Liver (tissue), 9 donors: Measurements from ENCODE around the gene MED15. TPM values are rescaled to one million over a fixed set of nuclear protein-coding genes. Genes with fewer than 3 reads are reported as not detected.

Experiments used
- DNase-seq: peaks from one replicate; pipeline ENCODE4 v3.0.0-alpha.2; 2017; ENCODE audit warnings: low spot score
- H3K27ac ChIP-seq, 2 donors: one replicate each; pipeline ENCODE4 v1.7.0; 2013; ENCODE audit warnings: inconsistent platforms in 2 of 2, low read length in 2 of 2, control low read depth in 1 of 2, low read depth in 1 of 2, mild to moderate bottlenecking in 1 of 2
- H3K27me3 ChIP-seq, 4 donors: one replicate each; pipeline versions ENCODE4 v1.6.1 to v1.7.0; 2013; ENCODE audit warnings: low read length in 3 of 4, inconsistent platforms in 1 of 4, mild to moderate bottlenecking in 1 of 4, moderate library complexity in 1 of 4; ENCODE audit not compliant: control insufficient read depth in 4 of 4, insufficient read depth in 4 of 4
- H3K36me3 ChIP-seq, 4 donors: one replicate each; pipeline versions ENCODE4 v1.6.1 to v1.7.0; 2013; ENCODE audit warnings: low read length in 3 of 4, mild to moderate bottlenecking in 3 of 4, low read depth in 1 of 4, moderate library complexity in 1 of 4; ENCODE audit not compliant: control insufficient read depth in 4 of 4, insufficient read depth in 3 of 4
- H3K4me1 ChIP-seq, 4 donors: one replicate each; pipeline versions ENCODE4 v1.6.1 to v1.7.0; 2013; ENCODE audit warnings: low read length in 3 of 4, mild to moderate bottlenecking in 3 of 4, moderate library complexity in 1 of 4; ENCODE audit not compliant: control insufficient read depth in 4 of 4, insufficient read depth in 4 of 4
- H3K4me3 ChIP-seq, 3 donors: one replicate each; pipeline versions ENCODE4 v1.6.1 to v1.7.0; 2013; ENCODE audit warnings: low read length in 3 of 3, control low read depth in 1 of 3, low read depth in 1 of 3, mild to moderate bottlenecking in 1 of 3
- H3K9ac ChIP-seq, 2 donors: one replicate each; pipeline ENCODE4 v1.7.0; 2013; ENCODE audit warnings: low read length in 2 of 2, mild to moderate bottlenecking in 2 of 2, moderate library complexity in 2 of 2, control low read depth in 1 of 2, low read depth in 1 of 2
- H3K9me3 ChIP-seq, 4 donors: one replicate each; pipeline versions ENCODE4 v1.6.1 to v1.7.0; 2013; ENCODE audit warnings: low read length in 3 of 4; ENCODE audit not compliant: control insufficient read depth in 4 of 4
- CTCF ChIP-seq: fragments of 150-350 bp; IDR thresholded peaks from 2 replicates; pipeline ENCODE4 v1.5.1; 2017; ENCODE audit warnings: improper control_type of control experiment, low read depth, low read length; ENCODE audit not compliant: missing input control
- EGR1 ChIP-seq, 2 donors: IDR thresholded peaks; 2 replicates each; pipeline ENCODE4 v1.6.1; 2016 to 2018; ENCODE audit warnings: antibody characterized with exemption in 2 of 2, low read depth in 2 of 2
- FOXA2 ChIP-seq: IDR thresholded peaks from 2 replicates; pipeline ENCODE4 v1.6.1; 2016; ENCODE audit warnings: antibody characterized with exemption
- HNF4A ChIP-seq, 2 donors: conservative IDR thresholded peaks; 2 replicates each; pipeline ENCODE4 v1.6.1; 2016; ENCODE audit warnings: antibody characterized with exemption in 2 of 2, mild to moderate bottlenecking in 2 of 2
- HNF4G ChIP-seq: IDR thresholded peaks from 2 replicates; pipeline ENCODE4 v1.6.1; 2016; ENCODE audit warnings: antibody characterized with exemption
- JUND ChIP-seq, 2 donors: IDR thresholded peaks; 2 replicates each; pipeline ENCODE4 v1.6.1; 2016; ENCODE audit warnings: antibody characterized with exemption in 2 of 2
- NR2F2 ChIP-seq: IDR thresholded peaks from 2 replicates; pipeline ENCODE4 v1.6.1; 2016; ENCODE audit warnings: antibody characterized with exemption
- RAD21 ChIP-seq, 2 donors: IDR thresholded peaks; 2 replicates each; pipeline ENCODE4 v1.6.1; 2016; ENCODE audit warnings: antibody characterized with exemption in 2 of 2, mild to moderate bottlenecking in 2 of 2
- RXRA ChIP-seq, 2 donors: IDR thresholded peaks; 2 replicates each; pipeline ENCODE4 v1.6.1; 2017 to 2018; ENCODE audit warnings: antibody characterized with exemption in 2 of 2, mild to moderate bottlenecking in 1 of 2
- SP1 ChIP-seq: IDR thresholded peaks from 2 replicates; pipeline ENCODE4 v1.6.1; 2018; ENCODE audit warnings: antibody characterized with exemption, mild to moderate bottlenecking
- TAF1 ChIP-seq: conservative IDR thresholded peaks from 2 replicates; pipeline ENCODE4 v1.6.1; 2016; ENCODE audit warnings: antibody characterized with exemption, mild to moderate bottlenecking
- YY1 ChIP-seq: IDR thresholded peaks from 2 replicates; pipeline ENCODE4 v1.6.1; 2016; ENCODE audit warnings: antibody characterized with exemption, mild to moderate bottlenecking
- ZBTB33 ChIP-seq: IDR thresholded peaks from 2 replicates; pipeline ENCODE4 v1.6.1; 2016; ENCODE audit warnings: antibody characterized with exemption
- WGBS: extraction: QIAGEN DNeasy Blood & Tissue Kit; methylation state at CpG from one replicate; pipeline ENCODE4 v1.1.7; 2013; 5-methylcytosine and 5-hydroxymethylcytosine counted together
- polyA plus RNA-seq, 2 donors: library from polyadenylated mRNA; stranded (reverse) in 1 of 2; unstranded in 1 of 2; fragments of 200-250 nt in 1 of 2; fragments of >200 nt in 1 of 2; fragmentation: Nextera tagmentation in 1 of 2; extraction: Ambion mirVana in 1 of 2; gene quantifications; one replicate each; pipeline versions ENCODE4 v1.2.1 to v1.2.3, GENCODE V29; 2013 to 2015
- total RNA-seq, 2 donors: library from RNA; depleted of rRNA; stranded (reverse); fragments of >200 nt; gene quantifications; one replicate each; pipeline ENCODE4 v1.2.3, GENCODE V29; 2014
- TF ChIP-seq, protein P1 (sequence below): IDR thresholded peaks from 2 replicates; pipeline ENCODE4 v1.6.1; 2016; ENCODE audit warnings: antibody characterized with exemption, mild to moderate bottlenecking
- TF ChIP-seq, protein P2 (sequence below): IDR thresholded peaks from 2 replicates; pipeline ENCODE4 v1.6.1; 2016; ENCODE audit warnings: antibody characterized with exemption
- TF ChIP-seq, protein P3 (sequence below): IDR thresholded peaks from 2 replicates; pipeline ENCODE4 v1.6.1; 2016; ENCODE audit warnings: antibody characterized with exemption
- donor health status: healthy.
- donor health status: healthy.
- donor health status: healthy.
- donor health status: healthy.
- donor health status: healthy.

The MED15 gene
- total and polyA plus RNA-seq, 4 donors, result 9.7 to 28.0 (median 16.2) TPM

DNA sequence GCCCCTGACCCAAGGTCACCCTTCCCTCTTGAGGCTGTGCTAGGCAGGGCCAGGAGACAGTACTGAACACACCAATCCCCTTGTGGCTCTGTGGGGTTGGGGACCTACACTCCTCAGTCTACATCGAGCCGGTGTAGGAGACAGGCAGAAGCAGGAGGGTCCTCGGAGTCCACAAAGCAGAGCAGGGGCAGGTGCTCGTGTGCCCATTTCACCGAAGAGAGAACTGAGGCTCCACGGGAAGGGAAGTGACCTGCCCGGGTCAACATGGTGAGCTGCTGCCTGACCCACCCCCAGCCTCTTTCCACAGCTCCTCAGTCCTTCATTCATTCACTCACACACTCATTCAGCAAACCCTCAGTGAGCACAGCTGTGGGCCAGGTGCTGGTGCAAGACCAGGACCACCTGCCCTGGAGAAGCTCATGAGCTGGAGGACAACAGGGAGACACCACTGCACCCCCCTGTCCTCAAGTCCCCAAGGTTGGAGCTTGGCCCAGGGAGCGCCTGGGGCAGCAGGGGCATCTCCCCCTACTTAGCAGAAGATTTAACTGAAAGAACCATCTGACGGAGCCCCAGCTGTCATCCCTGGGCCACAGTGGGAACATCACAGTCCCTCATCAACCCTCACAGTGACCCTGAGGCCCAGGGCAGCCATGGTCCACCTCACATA, 127.3 kb downstream of the MED15 start:
- H3K4me3 ChIP-seq, result no peak overlapping the region
- peaks cover 0 to 2% (median 0%) of the 10 kb centered on the region in 4 donors for H3K4me1 ChIP-seq
- TF ChIP-seq YY1 (no peak), SP1 (no peak), NR2F2 (no peak), HNF4G (no peak), EGR1 (IDR thresholded peaks at IDR 0.05; ENCODE audit: low read depth in 2 of 2) (no peak), FOXA2 (no peak), ZBTB33 (no peak), RAD21 (IDR thresholded peaks at IDR 0.05) (no peak), CTCF (no peak)
- TF ChIP-seq, protein P1, sequence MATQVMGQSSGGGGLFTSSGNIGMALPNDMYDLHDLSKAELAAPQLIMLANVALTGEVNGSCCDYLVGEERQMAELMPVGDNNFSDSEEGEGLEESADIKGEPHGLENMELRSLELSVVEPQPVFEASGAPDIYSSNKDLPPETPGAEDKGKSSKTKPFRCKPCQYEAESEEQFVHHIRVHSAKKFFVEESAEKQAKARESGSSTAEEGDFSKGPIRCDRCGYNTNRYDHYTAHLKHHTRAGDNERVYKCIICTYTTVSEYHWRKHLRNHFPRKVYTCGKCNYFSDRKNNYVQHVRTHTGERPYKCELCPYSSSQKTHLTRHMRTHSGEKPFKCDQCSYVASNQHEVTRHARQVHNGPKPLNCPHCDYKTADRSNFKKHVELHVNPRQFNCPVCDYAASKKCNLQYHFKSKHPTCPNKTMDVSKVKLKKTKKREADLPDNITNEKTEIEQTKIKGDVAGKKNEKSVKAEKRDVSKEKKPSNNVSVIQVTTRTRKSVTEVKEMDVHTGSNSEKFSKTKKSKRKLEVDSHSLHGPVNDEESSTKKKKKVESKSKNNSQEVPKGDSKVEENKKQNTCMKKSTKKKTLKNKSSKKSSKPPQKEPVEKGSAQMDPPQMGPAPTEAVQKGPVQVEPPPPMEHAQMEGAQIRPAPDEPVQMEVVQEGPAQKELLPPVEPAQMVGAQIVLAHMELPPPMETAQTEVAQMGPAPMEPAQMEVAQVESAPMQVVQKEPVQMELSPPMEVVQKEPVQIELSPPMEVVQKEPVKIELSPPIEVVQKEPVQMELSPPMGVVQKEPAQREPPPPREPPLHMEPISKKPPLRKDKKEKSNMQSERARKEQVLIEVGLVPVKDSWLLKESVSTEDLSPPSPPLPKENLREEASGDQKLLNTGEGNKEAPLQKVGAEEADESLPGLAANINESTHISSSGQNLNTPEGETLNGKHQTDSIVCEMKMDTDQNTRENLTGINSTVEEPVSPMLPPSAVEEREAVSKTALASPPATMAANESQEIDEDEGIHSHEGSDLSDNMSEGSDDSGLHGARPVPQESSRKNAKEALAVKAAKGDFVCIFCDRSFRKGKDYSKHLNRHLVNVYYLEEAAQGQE, result no peak
- TF ChIP-seq, protein P2, sequence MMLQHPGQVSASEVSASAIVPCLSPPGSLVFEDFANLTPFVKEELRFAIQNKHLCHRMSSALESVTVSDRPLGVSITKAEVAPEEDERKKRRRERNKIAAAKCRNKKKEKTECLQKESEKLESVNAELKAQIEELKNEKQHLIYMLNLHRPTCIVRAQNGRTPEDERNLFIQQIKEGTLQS, result no peak
- 90% methylated on average over 9 of the region's 9 CpGs for WGBS
- H3K9me3 ChIP-seq, result no peaks in the 10 kb centered on the region
- H3K9ac ChIP-seq, result no peak overlapping the region
- no peaks in the 10 kb centered on the region for H3K36me3 ChIP-seq
- no peak overlapping the region for H3K27ac ChIP-seq
- H3K27me3 ChIP-seq, result no peaks in the 10 kb centered on the region
- no peak for DNase-seq

- Histone ChIP-seq H3K9ac (no peak overlapping the region), H3K4me3 (no peak overlapping the region), H3K9me3 (no peaks in the 10 kb centered on the region), H3K4me1 (peaks cover 0 to 2% (median 0%) of the 10 kb centered on the region in 4 donors), H3K27me3 (no peaks in the 10 kb centered on the region), H3K27ac (no peak overlapping the region), H3K36me3 (no peaks in the 10 kb centered on the region)
- WGBS, result 81% methylated on average over 6 of the region's 6 CpGs
- DNase-seq, result no peak
- TF ChIP-seq, protein P3, sequence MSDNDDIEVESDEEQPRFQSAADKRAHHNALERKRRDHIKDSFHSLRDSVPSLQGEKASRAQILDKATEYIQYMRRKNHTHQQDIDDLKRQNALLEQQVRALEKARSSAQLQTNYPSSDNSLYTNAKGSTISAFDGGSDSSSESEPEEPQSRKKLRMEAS, result no peak
- no peak for TF ChIP-seq TAF1
- TF ChIP-seq SP1, result no peak
- no peak for TF ChIP-seq RXRA (IDR thresholded peaks at IDR 0.05)
- no peak for TF ChIP-seq NR2F2
- no peak for TF ChIP-seq ZBTB33
- TF ChIP-seq CTCF, result no peak
- TF ChIP-seq EGR1 (IDR thresholded peaks at IDR 0.05; ENCODE audit: low read depth in 2 of 2), result no peak
- TF ChIP-seq JUND (IDR thresholded peaks at IDR 0.05), result no peak
- no peak for TF ChIP-seq HNF4A (conservative IDR thresholded peaks at IDR 0.05)
- no peak for TF ChIP-seq YY1
Measured at GRCh38 chr22:20635227-20635591, 127.8 kb downstream of the MED15 start.
